Measurements from ENCODE around the gene SIRPG. TPM values are rescaled to one million over a fixed set of nuclear protein-coding genes. Genes with fewer than 3 reads are reported as not detected.
"Not testable (repeated sequence)": the region's sequence is repeated elsewhere in the genome, so short reads cannot be mapped to it uniquely, and the experiment has no call there.

Gene SIRPG
- total RNA-seq, 4 donors from 2014 or later: not detected

GRCh38 chr20:1618479-1618878 is 39.1 kb downstream of the SIRPG start:
- Histone ChIP-seq H3K9me3 (no peaks in the 10 kb centered on the region), H3K4me3 (no peak overlapping the region), H3K4me1 (no peaks in the 10 kb centered on the region), H3K36me3 (no peaks in the 10 kb centered on the region), H3K27me3 (no peaks in the 10 kb centered on the region), H3K27ac (no peak overlapping the region)
- no peak for TF ChIP-seq POLR2A (IDR thresholded peaks at IDR 0.05)
- no peak for TF ChIP-seq POLR2AphosphoS5 (IDR thresholded peaks at IDR 0.05)
- TF ChIP-seq CTCF (IDR thresholded peaks at IDR 0.05): no peak
- TF ChIP-seq EP300 (IDR thresholded peaks at IDR 0.05): no peak
- DNase-seq (ENCODE audit: low spot score in 2 of 2): no peak

- Histone ChIP-seq H3K36me3 (no peaks in the 10 kb centered on the region), H3K27me3 (no peaks in the 10 kb centered on the region), H3K27ac (no peak overlapping the region), H3K4me3 (no peak overlapping the region), H3K9me3 (no peaks in the 10 kb centered on the region), H3K4me1 (no peaks in the 10 kb centered on the region)
- no peak for DNase-seq (ENCODE audit: low spot score in 2 of 2)
- TF ChIP-seq EP300 (IDR thresholded peaks at IDR 0.05) (no peak), POLR2A (IDR thresholded peaks at IDR 0.05) (no peak), POLR2AphosphoS5 (IDR thresholded peaks at IDR 0.05) (no peak), CTCF (IDR thresholded peaks at IDR 0.05) (no peak)
These were observed 40.6 kb downstream of the SIRPG start for GRCh38 chr20:1616858-1617434.

- not testable (repeated sequence) for H3K36me3 ChIP-seq; H3K4me3 ChIP-seq; H3K4me1 ChIP-seq; H3K27me3 ChIP-seq; H3K27ac ChIP-seq; DNase-seq (ENCODE audit: low spot score in 2 of 2); H3K9me3 ChIP-seq
- no CpG with 5 or more reads among the region's 5 CpGs for whole genome bisulfite sequencing
These were observed 47.2 kb downstream of the SIRPG start for GRCh38 chr20:1610404-1610803.

- not testable (repeated sequence) for DNase-seq (ENCODE audit: low spot score in 2 of 2); H3K4me1 ChIP-seq; H3K9me3 ChIP-seq; H3K4me3 ChIP-seq; H3K27ac ChIP-seq; H3K36me3 ChIP-seq; H3K27me3 ChIP-seq
- no CpG with 5 or more reads among the region's 5 CpGs for WGBS
These were observed 48.8 kb downstream of the SIRPG start for GRCh38 chr20:1608678-1609347.

- no peak for TF ChIP-seq EP300 (IDR thresholded peaks at IDR 0.05)
- no peak for TF ChIP-seq POLR2A (IDR thresholded peaks at IDR 0.05)
- TF ChIP-seq CTCF (IDR thresholded peaks at IDR 0.05): no peak
- TF ChIP-seq POLR2AphosphoS5 (IDR thresholded peaks at IDR 0.05): no peak
- no CpG with 5 or more reads among the region's 5 CpGs for WGBS
- H3K27ac ChIP-seq: no peak overlapping the region
- no peaks in the 10 kb centered on the region for H3K9me3 ChIP-seq
- no peaks in the 10 kb centered on the region for H3K36me3 ChIP-seq
- no peak overlapping the region for H3K4me3 ChIP-seq
- no peak for DNase-seq (ENCODE audit: low spot score in 2 of 2)
- H3K27me3 ChIP-seq: no peaks in the 10 kb centered on the region
- H3K4me1 ChIP-seq: no peaks in the 10 kb centered on the region
These were observed 56.8 kb downstream of the SIRPG start for GRCh38 chr20:1600736-1601135.

GRCh38 chr20:1595333-1595732 is 62.2 kb downstream of the SIRPG start:
- TF ChIP-seq CTCF (IDR thresholded peaks at IDR 0.05): no peak
- WGBS: no CpG with 5 or more reads among the region's 1 CpG

More at GRCh38 chr20:1595333-1595732, 62.2 kb downstream of the SIRPG start:
- Histone ChIP-seq H3K4me1 (no peaks in the 10 kb centered on the region), H3K27me3 (no peaks in the 10 kb centered on the region), H3K4me3 (no peak overlapping the region), H3K27ac (no peak overlapping the region), H3K9me3 (no peaks in the 10 kb centered on the region), H3K36me3 (no peaks in the 10 kb centered on the region)
- no peak for DNase-seq (ENCODE audit: low spot score in 2 of 2)

All from suprapubic skin (tissue), 4 donors.